Stimulated activated effector memory CD8-positive, alpha-beta T cell treated with anti-CD3 and anti-CD28 coated beads, Interleukin-12 subunit alpha, Interleukin-12 subunit beta, amount 100 ng/mL, for 72 hours (primary cell): ENCODE results near the gene ZNF384.
"Not testable (repeated sequence)": the region's sequence is repeated elsewhere in the genome, so short reads cannot be mapped to it uniquely, and the experiment has no call there.

Source experiments
- ATAC-seq: fragments of 150-1000 bp; cut with Tn5 transposase; 2 replicates; pipeline ENCODE4 v1.10.0; 2021
- DNase-seq, 2 donors: peaks; one replicate each; pipeline ENCODE4 v3.0.0; 2021 to 2022; ENCODE audit warnings: low spot score in 2 of 2
- H3K27ac Mint-ChIP-seq: one replicate; pipeline ENCODE4 v1.8.0; 2022; ENCODE audit warnings: mild to moderate bottlenecking, mixed read lengths
- H3K36me3 Mint-ChIP-seq: one replicate; pipeline ENCODE4 v1.8.0; 2022; ENCODE audit warnings: mild to moderate bottlenecking, mixed read lengths
- H3K4me1 Mint-ChIP-seq: one replicate; pipeline ENCODE4 v1.8.0; 2022; ENCODE audit warnings: mixed read lengths
- H3K4me3 Mint-ChIP-seq: one replicate; pipeline ENCODE4 v1.8.0; 2022; ENCODE audit warnings: mild to moderate bottlenecking, mixed read lengths
- H3K9me3 Mint-ChIP-seq: one replicate; pipeline ENCODE4 v1.8.0; 2022; ENCODE audit warnings: mixed read lengths

ZNF384 gene

GRCh38 chr12:6708351-6708750 is 19.2 kb upstream of the ZNF384 start:
- not testable (repeated sequence) for H3K9me3 Mint-ChIP-seq, H3K4me1 Mint-ChIP-seq, ATAC-seq, H3K4me3 Mint-ChIP-seq, DNase-seq, H3K36me3 Mint-ChIP-seq
- H3K27ac Mint-ChIP-seq, result peak overlapping the region; percentile 67

DNA sequence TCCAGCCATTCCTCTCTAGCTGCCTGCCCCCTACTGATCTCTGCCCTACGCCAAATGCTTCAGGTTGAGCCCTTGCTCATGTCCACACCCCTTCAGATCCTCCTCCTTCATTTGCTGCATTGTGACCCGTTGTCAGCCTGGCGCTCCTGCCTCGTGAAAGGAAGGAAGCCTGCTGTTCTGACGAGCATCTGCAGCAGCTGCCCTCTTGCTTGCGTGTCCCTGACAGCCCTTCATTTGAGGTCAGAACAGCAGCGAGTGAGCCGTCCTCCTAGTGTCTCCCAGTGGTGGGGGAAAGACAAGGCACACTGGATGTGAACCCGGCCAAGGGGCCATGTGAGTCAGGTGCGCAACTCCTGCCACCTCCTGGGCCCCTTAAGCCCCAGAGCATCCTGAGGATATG is 14.5 kb upstream of the ZNF384 start:
- ATAC-seq, result no peak
- no peaks in the 10 kb centered on the region for H3K9me3 Mint-ChIP-seq

GRCh38 chr12:6701078-6701768 is 12.0 kb upstream of the ZNF384 start:
- H3K9me3 Mint-ChIP-seq, result no peaks in the 10 kb centered on the region
- H3K36me3 Mint-ChIP-seq, result no peaks in the 10 kb centered on the region
- H3K4me3 Mint-ChIP-seq, result peak overlapping the region; percentile 74
- DNase-seq (no peak), ATAC-seq (no peak)
- H3K4me1 Mint-ChIP-seq, result peaks cover 20% of the 10 kb centered on the region
- no peak overlapping the region for H3K27ac Mint-ChIP-seq

More for the DNA sequence above, 14.5 kb upstream of the ZNF384 start:
- Mint-ChIP-seq H3K27ac (no peak overlapping the region), H3K36me3 (no peaks in the 10 kb centered on the region), H3K4me1 (peaks cover 10% of the 10 kb centered on the region), H3K4me3 (no peak overlapping the region)
- no peak for DNase-seq

GRCh38 chr12:6700646-6701051 is 11.5 kb upstream of the ZNF384 start, which contains the start of gene PIANP:
Gene PIANP, minus strand, starts transcription at chr12:6700815. Its CDS starts 2,754 bp downstream, at chr12:6698061.
- no peaks in the 10 kb centered on the region for H3K9me3 Mint-ChIP-seq
- peak within 1 kb of the TSS; percentile 15 for H3K27ac Mint-ChIP-seq
- ATAC-seq (peak; percentile 83), DNase-seq (peak in 1 of 2 donors; percentile 27)
- H3K4me1 Mint-ChIP-seq, result peaks cover 20% of the 10 kb centered on the region
- H3K4me3 Mint-ChIP-seq, result peak within 1 kb of the TSS; percentile 74
- no peaks in the 10 kb centered on the region for H3K36me3 Mint-ChIP-seq

GRCh38 chr12:6699989-6700645 is 10.9 kb upstream of the ZNF384 start:
- Mint-ChIP-seq H3K4me1 (peaks cover 20% of the 10 kb centered on the region), H3K36me3 (no peaks in the 10 kb centered on the region), H3K9me3 (no peaks in the 10 kb centered on the region), H3K27ac (peak overlapping the region; percentile 15), H3K4me3 (peak overlapping the region; percentile 74)
- ATAC-seq (peak; percentile 57), DNase-seq (no peak)

- ATAC-seq (no peak), DNase-seq (no peak)
- Mint-ChIP-seq H3K4me3 (peak overlapping the region; percentile 74), H3K27ac (peak overlapping the region; percentile 15), H3K36me3 (no peaks in the 10 kb centered on the region), H3K9me3 (no peaks in the 10 kb centered on the region), H3K4me1 (peaks cover 20% of the 10 kb centered on the region)
These were observed 10.2 kb upstream of the ZNF384 start for GRCh38 chr12:6699259-6699988.

DNA sequence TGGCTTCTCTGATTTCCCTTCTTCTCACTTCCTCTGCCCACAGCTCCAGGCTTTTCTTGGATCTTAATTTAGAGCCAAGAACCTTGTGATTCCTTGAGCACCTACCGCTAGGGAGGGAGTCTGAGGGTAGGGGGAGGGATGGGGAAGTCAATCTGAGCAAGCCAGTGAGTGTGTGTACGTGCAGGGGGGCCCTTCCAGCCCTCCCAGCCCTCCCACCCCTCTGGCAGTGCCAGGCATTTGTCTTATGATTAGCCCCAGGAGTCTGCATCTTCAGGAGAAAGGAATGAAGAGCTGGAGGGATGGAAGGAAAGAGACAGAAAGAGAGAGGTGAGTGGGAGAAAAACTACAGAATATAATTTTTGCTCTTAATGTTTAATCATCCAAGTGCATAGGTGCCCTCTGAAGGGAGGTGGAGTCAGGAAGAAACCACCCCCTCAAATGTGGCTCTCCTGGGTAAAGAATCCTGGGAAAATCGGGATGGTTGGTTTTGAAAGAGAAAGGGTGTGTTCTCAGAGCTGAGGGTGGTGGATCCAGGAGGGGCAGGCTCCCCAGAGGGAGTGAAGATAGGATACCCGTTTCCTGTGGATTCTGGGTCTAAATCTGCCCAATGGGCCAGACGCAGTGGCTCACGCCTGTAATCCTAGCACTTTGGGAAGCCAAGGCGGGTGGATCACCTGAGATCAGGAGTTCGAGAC is 9.3 kb upstream of the ZNF384 start:
- no peak for ATAC-seq
- Mint-ChIP-seq H3K9me3 (no peaks in the 10 kb centered on the region), H3K36me3 (no peaks in the 10 kb centered on the region), H3K4me1 (peaks cover 23% of the 10 kb centered on the region), H3K4me3 (peak overlapping the region; percentile 74), H3K27ac (peak overlapping the region; percentile 15)
- DNase-seq, result no peak

DNA sequence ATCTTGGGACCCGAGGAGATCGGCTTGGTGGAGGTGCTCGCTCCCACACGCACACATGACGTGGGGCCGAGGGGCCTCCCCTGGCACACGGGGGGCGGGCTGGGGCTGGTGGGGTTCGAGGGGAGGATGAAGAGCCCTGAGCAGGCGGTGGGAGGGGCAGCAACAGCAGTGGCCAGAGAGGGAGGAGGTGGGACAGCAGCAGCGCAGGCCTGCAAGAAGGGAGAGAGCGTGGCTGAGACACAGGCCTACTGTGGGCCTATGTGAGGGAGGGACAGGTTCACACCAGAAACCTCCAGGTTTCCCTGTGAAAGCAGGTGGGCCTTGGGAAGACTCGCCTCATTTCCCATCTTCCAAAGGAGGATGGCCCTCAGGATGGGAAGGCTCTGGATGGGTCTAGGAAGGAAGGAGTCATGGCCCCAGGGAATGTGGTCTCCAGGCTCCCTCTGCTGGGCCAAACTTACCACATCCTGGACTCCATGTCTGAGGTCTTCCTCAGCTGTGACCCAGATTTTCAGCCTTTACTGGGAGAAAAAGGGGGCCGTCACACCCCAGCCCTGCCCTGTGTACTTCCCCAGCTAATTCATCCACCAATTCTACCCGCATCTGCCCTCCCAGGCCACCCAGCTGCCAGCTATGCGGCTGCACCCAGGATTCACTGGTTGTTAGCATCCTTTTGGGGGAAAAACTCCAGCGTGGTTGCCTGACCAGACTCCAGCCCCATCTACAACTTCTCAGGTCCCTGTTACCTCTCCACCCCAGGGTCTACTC is 8.6 kb upstream of the ZNF384 start:
- ATAC-seq (peak; percentile 33), DNase-seq (no peak)
- H3K27ac Mint-ChIP-seq, result no peak overlapping the region
- no peaks in the 10 kb centered on the region for H3K36me3 Mint-ChIP-seq
- H3K4me3 Mint-ChIP-seq, result no peak overlapping the region
- no peaks in the 10 kb centered on the region for H3K9me3 Mint-ChIP-seq
- H3K4me1 Mint-ChIP-seq, result peaks cover 28% of the 10 kb centered on the region

DNA sequence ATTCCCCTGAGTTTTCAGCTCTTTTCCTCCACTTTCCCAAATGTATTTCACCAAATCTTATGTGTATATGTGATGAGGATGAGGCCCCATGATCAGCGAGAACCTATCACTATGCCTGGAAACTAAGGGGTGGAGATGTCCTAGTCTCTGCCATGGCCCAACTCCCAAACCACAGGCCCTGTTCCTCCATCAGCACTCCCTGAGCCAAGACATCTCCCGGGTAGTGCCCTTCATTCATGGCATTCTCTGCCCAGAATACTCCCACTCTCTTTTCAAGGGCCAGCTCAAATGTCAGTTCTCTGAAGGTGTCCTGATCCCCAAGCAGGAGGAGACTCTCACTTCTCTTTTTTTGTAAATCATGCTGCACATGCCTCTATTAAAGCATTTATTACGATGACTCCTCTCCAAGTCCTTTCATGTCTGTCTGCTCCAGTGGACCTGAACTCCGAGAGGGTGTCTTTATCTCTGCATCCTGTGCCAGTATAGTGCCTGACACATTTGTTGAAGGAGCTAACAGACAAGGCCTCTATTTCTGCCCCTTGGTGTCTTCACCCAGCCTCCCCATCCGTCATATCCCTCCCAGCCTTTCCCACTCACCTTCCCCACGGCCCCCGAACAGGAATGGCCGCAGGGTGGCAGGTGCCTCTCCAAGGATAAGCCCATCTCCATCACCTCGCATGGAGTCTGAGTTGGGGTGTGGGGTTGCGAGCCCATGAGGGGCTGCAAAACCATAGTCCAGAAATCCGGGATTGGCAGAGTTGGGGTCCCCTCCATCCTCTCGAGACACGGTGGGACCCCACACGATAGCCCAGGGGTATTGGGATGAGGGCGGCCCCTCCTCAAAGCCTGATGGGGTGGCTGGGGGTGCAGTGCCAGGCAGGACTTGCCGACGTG is 7.8 kb upstream of the ZNF384 start:
- H3K27ac Mint-ChIP-seq, result peak overlapping the region; percentile 73
- no peak overlapping the region for H3K4me3 Mint-ChIP-seq
- peaks cover 33% of the 10 kb centered on the region for H3K4me1 Mint-ChIP-seq
- DNase-seq, result no peak
- H3K9me3 Mint-ChIP-seq, result no peaks in the 10 kb centered on the region
- no peaks in the 10 kb centered on the region for H3K36me3 Mint-ChIP-seq
- no peak for ATAC-seq

DNA sequence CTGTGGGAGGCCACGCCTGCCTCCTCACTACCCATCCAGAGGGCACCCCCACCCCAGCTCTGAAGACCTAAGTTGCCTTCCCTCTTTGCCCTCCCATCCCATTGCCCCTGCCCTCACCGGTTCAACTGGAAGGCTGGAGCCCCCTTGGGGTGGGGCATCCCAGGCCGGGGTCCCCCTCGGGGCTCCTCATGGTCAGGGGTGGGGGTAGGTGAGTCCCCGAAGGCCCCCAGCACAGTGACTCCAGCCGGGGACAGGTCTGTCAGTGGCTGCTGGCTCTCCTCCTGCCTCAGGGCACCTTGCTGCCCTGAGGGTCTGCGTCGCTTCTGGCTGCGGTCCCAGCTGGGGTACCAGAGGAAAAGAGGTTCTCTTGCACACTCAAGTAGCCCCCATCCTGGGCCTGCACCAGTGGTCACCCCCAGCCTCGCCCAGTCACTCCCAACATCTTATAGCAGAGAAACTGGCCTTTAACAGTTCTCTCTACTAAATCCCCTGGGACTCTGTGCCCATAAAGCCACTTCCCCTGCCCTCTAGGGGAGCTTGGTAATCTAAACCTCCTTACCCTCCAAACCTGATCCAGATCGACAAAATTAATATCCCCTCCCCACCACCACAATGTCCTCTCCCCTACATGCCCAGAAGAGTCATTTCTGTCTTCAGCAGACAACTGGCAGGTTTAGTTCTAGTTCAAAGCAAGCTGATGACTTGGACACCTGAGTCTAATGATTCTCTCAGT is 6.3 kb upstream of the ZNF384 start:
- DNase-seq (no peak), ATAC-seq (no peak)
- no peaks in the 10 kb centered on the region for H3K36me3 Mint-ChIP-seq
- H3K27ac Mint-ChIP-seq, result peak overlapping the region; percentile 16
- H3K9me3 Mint-ChIP-seq, result no peaks in the 10 kb centered on the region
- H3K4me3 Mint-ChIP-seq, result no peak overlapping the region
- peaks cover 33% of the 10 kb centered on the region for H3K4me1 Mint-ChIP-seq

GRCh38 chr12:6694701-6695100 is 5.5 kb upstream of the ZNF384 start:
- Mint-ChIP-seq H3K4me3 (no peak overlapping the region), H3K9me3 (no peaks in the 10 kb centered on the region), H3K4me1 (peaks cover 36% of the 10 kb centered on the region), H3K27ac (peak overlapping the region; percentile 58), H3K36me3 (peaks cover 5% of the 10 kb centered on the region)
- ATAC-seq (peak; percentile 4), DNase-seq (no peak)

DNA sequence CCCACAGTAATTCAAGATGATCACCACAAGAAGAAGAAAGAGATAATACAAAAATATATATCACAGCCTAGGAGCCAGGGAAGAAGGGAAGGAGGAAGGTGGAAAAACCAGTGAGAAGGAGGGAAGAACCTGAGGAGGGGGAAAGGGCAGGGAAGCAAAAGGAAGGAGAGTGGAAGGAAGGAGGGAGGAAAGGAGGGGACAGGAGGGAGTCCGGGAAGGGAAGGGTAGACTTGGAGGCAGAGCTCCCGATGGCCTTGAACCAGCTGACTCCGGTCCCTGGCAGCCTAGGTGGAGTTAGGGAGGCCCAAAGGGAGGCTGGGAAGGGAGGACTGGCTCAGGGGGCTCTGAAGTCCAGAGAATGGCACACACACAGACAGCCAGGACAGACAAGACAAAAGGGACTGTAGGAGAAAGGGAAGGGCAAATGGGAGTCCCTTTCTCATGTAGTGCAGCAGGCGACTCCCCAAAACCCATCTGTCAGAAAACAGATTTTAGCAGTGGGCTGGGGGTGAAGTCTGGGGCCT is 4.7 kb upstream of the ZNF384 start:
- Mint-ChIP-seq H3K4me3 (no peak overlapping the region), H3K27ac (peak overlapping the region; percentile 71), H3K36me3 (peaks cover 13% of the 10 kb centered on the region), H3K4me1 (peaks cover 28% of the 10 kb centered on the region), H3K9me3 (no peaks in the 10 kb centered on the region)
- DNase-seq (no peak), ATAC-seq (no peak)

DNA sequence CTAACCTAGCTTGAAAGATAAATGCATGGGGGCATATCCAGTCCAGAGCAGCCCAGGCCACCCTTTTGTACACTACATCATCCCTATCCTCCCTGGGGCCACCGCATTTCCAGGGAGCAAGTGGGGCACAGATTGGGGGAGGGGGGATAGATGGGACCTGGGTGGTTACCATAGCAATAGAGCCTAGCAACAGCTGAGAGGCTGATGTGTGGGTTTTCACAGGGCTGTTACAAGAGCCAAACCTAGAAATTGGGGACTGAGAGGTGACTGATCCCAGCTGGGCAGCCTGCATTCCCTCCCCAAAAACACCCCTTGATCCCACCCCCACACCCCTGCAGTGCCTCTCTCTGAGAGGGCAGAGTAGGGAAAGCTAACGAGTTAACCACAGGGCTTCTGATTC is 3.7 kb upstream of the ZNF384 start:
- Mint-ChIP-seq H3K27ac (peak overlapping the region; percentile 71), H3K9me3 (no peaks in the 10 kb centered on the region), H3K36me3 (peaks cover 23% of the 10 kb centered on the region), H3K4me3 (no peak overlapping the region), H3K4me1 (peaks cover 28% of the 10 kb centered on the region)
- ATAC-seq, result no peak
- DNase-seq, result no peak
